GM18873 (cell line): ENCODE measurements around the gene GPBAR1.
"Not testable (repeated sequence)": the region's sequence is repeated elsewhere in the genome, so short reads cannot be mapped to it uniquely, and the experiment has no call there.

Source experiments
- ATAC-seq: cut with Tn5 transposase; IDR thresholded peaks from one replicate; pipeline ENCODE4 v1.9.1; 2021; ENCODE audit warnings: mild to moderate bottlenecking, moderate library complexity, moderate number of reproducible peaks; ENCODE audit not compliant: unreplicated experiment, low FRiP score

Gene GPBAR1

DNA sequence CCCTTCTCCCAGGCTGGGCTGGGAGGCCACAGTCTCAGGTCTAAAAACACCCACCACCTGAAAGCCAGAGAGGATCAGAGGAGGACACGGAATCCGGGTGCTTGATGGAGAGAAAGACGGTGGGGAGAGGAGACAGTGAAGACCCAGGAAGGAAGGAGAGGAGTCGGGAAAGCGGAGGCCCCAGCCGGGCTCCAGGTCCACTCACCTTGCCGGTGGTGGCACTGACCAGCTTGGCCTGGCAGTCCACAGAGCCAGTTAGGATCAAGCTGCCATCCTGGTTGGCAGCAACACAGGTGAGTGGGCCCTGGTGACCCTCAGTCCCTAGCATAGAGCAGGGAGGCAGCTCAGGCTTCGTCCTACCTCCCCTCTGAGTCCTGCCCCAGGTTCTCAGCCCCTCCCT is 4.8 kb downstream of the GPBAR1 start:
- ATAC-seq: no peak

DNA sequence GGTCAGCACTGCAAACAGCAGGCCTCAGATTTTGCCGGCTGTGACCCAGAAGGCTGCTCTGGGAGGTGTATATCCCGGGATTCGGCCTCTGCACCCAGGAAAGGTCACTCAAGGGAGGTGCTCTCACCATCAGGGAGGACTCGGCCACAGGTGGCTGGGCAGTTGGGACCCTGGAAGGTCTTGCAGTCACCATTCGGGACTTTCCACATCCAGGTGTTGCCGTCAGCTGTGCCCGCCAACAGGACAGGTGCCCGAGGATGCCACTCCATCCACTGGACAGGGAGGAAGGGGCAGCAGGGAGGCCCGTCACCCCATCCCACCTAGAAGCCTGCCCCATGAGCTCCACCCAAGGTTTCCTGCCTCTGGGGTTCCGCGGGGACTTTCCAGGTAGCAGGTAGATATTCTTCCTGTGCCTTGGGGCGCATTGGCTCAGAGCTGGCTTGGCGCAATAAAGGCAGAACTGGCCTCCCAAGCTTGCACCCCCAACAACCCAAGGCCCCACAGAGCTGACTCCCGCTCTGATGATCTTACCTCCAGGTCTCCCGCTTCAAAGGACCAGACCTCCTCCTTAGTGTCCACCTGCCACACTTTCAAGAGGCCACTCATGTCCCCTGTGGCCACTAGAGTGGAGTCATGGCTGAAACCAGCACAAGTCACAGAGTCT is 5.6 kb downstream of the GPBAR1 start:
- ATAC-seq: no peak

DNA sequence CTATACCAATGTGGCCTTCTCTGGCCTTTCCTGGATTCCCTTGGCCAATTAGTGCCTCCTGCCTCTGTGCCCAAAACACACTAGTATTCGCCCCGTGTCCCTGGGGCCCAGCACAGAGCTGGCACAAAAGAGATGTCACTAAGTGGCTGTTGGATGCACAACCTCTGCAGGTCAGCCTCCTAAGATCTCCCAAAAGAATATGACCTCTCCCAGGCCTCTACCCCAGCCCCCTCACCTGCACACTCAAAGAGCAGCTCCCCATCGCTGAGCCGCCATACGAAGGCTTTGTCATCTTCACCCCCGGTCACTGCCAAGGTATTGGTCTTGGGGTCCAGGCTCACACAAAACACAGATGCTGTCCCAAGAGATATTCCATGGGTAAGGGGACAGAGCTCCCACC is 6.4 kb downstream of the GPBAR1 start:
- ATAC-seq: no peak

DNA sequence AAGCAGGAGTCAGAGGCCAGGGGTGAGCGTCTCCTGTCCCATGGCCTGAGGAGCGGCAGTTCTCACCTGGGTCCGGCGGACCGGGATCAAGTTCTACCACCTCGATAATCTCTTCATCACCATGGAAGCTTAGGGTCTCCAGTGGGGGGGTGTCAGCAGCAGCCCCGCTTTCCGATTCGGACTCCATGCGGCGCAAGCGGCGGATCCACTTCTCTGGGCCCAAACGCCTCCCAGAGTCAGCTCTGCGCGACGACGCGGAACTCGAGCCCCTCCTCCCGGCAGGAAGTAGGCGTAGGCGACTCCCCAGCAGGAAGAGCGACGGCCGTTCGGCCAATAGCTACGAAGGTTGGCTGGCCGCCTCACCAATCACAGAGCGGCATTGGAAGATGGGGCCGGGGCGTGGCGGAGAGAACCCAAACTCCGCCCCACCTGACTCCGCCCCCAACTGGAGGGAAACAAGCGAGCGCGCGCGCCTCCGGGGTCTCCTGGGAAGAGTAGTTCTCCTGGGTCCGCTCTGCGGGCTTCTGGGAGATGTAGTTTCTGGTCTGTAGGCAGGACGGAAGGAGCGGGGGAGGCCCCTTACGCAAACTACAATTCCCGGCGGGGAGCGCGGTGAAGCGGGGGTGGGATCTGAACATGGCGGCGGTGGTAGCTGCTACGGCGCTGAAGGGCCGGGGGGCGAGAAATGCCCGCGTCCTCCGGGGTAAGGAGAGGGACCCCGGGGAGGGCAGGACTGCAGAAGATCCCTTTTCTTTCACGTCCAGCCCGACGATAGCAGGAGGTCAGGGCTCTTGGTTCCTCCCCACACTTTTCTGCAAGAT is 9.3 kb downstream of the GPBAR1 start, which contains the start of the genes AAMP and PNKD:
TSS of gene AAMP (minus strand) at position 238 of the 821 bp plus-strand sequence. CDS start at position 187, 51 bp downstream.
TSS of gene PNKD (plus strand) at position 620 of the 821 bp plus-strand sequence. CDS start at position 637, 17 bp downstream.
- peak; percentile 89 for ATAC-seq

DNA sequence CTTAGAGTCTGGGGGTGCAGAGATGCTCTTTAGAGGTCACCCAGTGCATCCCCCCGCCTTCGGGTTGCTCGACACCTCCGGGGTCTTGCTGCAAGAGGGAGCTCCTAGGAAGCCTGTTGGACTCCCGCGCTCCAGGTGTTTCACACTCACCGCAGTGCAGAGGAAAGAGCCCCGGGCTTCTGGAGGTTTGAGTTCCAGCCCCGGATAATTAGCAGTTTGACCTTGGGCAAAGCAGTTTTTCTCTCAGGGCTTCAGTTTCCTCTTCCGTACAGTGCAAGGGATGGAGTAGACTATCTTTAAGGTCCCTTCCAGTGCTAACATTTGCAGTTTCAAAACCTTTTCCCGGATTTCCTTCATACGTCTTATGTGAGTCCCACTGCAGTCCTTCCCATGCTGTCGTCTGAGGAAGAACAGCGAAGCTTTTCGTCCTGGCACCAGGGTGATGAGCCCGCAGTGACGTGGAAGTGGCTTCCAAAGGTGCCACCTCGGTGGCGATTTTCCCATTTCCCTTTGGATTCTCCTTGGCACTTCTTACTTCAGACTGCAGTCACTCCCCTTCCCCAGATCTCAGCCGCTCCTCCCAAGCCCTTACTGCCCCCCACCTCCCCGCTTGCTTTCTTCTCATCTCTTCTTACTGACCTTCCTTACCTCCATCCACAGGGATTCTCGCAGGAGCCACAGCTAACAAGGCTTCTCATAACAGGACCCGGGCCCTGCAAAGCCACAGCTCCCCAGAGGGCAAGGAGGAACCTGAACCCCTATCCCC is 10.1 kb downstream of the GPBAR1 start:
- no peak for ATAC-seq

DNA sequence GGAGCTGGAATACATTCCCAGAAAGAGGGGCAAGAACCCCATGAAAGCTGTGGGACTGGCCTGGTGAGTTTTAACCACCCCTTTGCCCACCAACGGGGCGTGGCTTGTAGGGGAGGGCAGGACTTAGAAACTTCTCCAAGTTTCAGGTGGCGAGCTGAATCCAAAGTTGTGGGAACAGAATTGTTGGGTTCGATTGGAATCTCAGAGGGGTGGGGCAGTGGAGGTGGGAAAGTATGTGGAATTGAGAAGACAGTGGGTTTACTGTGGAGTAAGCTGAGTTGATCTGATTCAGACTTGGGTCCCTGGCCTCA is 10.6 kb downstream of the GPBAR1 start:
- no peak for ATAC-seq

DNA sequence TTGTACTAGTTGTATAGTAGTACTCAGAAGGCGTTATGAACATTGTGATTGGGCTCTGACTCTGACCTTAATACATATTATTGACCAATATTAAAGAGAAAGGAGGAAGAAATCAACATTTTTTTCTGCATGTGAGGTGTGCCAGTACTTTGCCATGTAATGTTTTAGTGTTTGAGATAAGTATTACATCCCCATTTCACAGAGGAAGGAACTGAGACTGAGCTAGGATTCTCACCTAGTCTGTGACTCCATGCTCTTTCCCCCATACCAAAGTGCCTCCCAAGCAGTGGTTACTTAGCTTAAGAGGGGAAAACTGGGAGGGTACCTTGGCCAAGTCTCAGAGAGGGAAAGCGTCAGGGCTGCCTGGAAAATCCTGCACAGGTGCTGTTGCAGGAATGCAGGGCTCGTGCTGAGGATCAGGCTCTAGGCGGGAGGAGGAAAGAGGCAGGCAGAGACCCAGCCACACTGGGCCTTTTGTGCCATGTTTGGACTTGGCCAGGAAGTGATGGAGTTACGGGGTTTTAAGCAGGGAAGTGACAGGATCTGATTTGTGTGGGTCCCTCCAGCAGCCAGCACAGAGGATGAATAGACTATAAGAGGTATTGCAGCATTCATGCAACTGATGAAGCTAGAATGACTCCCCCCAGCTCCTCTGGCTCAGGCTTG is 11.2 kb downstream of the GPBAR1 start:
- ATAC-seq: no peak

DNA sequence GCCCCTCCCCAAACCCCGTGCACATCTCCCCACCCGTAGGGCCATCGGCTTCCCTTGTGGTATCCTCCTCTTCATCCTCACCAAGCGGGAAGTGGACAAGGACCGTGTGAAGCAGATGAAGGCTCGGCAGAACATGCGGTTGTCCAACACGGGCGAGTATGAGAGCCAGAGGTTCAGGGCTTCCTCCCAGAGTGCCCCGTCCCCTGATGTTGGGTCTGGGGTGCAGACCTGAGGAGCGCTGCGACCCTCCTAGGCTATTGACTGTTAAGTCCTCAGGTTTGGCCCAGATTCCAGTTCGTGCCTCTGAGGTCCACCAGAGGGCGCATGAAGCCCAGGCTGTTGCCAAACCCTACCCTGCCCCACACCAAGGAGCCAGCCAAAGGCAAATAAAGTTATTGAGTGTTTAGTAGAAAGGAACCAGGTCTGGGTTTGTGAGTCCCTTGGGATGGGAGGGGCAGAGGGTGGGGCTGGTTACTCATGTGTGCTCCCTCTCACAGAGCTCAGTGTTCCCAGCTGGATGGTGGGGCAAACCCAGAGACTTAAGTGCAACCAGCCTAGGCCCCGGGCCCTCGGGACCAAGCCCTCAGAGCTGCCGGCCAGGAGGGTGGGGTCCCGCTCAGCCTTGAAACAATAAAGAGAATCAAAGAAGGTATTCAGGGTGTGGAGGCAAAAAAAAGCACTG is 11.9 kb downstream of the GPBAR1 start:
- peak; percentile 25 for ATAC-seq

DNA sequence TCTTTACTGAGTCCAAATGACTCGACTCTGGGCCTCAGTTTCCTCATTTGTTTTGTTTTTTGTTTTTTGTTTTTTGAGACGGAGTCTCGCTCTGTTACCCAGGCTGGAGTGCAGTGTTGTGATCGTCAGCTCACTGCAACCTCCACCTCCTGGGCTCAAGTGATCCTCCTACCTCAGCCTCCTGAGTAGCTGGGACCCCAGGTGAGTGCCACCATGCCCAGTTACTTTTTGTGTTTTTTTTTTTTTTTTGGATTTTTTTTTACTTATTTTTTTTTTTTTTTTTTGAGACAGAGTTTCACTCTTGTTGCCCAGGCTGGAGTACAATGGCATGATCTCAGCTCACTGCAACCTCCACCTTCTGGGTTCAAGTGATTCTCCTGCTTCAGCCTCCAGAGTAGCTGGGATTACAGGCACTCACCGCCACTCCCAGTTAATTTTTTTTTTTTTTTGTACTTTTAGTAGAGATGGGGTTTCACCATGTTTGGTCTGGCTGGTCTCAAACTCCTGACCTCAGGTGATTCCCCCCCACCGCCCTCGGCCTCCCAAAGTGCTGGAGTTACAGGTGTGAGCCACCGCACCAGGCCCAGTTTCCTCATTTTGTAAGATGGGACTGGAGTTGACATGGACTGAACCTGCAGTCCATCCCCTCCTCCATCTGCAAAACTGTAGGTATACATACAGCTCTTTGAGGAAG is 12.5 kb downstream of the GPBAR1 start:
- ATAC-seq: not testable (repeated sequence)

DNA sequence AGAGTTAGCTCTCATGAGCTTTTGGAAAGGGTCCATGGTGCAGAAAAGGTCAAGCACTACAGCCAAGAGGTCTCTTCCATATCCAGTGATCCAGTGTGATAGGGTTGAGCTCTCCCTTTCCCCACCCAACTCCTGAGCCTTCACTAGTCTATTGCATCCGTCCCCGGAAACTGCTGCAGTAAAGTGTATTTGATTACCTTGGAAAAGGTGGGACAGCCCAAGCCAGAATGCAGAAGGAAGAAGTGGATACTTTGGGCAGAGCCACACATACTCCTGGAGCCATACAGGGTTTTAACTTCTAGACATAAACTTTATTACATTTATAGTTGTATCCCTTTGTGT is 13.1 kb downstream of the GPBAR1 start:
- no peak for ATAC-seq

DNA sequence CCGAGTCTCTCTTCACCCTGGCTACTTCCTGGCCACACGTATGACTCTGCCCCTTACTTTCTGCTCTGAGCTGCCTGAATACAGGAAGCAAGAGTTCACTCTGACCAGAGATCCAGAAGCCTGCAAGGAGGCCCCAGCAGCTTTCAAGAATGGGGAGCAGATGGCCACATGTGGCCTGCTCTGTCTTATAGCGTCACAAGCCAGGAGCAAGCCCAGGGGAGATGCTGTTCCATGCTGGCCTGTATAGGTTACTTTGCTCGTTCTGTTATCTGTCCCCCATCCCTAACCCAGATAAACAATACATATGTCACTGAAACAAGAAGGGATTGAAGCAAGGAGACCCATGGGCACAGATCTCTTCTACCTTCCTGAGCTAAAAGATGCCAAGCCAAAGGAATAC is 13.8 kb downstream of the GPBAR1 start:
- ATAC-seq: no peak

DNA sequence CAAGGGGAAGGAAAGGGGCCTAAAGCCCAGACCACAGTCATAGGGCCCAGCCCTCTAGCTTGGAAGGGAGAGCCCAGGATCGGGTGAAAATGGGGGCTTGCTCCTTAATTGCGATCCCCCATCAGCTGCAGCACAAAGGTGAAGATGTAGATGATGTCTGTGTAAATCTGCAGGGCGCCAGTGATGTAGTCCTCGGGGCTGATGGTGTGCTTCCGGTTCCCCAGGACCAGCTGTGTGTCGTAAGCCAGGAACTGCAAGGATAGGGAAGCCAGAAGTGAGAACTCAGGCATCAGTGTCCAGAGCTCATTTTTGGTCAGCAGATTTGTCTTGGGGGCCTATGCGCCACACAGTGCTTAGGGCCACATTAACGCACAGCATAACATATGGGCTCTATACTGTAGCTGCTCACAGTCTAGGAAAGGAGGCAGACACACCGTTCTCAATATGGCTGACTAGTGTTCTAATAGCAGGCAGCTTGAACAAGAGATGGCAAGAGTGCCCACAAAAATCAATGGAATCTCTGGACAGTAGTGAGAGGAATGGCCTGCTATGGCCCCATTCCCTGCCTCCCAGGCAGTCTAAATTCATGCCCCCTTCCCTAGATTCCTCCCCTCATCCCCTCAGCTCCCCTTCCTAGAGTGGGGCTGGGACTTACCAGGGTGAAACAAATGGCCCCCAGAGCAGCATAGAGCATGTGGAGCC is 14.7 kb downstream of the GPBAR1 start:
- ATAC-seq: no peak

DNA sequence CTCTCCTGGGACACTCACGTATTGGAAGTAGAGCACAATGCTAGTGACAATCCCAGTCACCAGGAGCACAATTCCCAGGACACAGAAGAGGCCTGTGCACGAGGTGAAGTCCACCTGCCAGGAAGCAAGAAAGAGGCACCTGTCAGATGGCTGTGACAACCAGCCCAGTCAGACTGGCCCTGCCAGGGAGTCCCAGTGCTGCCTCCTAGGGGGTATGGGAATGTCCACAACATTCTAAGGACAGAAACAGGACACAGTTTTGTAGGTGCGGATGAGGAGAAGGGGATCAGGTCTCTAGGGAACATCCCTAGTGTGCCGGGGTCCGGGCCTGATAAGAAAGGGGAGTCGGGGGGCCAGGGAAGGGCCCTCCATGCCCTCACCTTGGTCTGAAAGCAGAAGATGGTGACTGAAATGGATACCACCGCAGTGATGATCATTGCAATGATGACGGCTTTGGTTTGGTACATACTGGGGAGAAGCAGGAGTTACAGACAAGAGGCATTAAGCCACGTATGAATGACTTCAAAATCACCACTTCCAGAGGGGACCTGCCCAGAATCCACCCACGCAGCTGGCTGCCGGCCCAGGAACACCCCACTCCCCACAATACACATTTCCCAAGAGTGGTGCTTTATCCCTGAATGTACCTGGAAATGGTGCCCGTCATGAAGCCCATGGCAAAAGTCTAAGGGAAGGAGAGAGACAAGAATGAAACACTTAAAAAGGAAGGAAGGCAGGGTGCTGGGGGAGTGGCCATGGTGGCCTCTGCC is 16.4 kb downstream of the GPBAR1 start:
- ATAC-seq: no peak

DNA sequence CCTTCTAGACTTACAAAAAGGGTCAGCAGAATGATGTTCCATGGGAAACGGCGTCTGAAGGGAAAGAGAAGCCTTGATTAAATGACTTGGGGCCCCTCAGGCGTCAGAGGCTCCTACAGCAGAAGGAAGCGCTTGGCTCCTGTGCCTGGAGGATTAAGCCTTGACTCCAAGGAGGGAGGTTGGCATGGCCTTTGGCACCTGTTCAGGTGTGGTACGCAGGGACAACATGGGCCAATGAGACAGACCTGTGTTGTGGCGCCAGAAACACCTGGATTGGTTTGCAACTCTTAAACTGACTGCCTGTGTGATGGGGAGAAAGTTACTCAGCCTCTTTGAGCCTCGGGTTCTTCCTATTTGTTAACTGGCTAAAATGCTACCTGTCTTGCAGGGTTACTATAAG is 17.1 kb downstream of the GPBAR1 start:
- no peak for ATAC-seq

DNA sequence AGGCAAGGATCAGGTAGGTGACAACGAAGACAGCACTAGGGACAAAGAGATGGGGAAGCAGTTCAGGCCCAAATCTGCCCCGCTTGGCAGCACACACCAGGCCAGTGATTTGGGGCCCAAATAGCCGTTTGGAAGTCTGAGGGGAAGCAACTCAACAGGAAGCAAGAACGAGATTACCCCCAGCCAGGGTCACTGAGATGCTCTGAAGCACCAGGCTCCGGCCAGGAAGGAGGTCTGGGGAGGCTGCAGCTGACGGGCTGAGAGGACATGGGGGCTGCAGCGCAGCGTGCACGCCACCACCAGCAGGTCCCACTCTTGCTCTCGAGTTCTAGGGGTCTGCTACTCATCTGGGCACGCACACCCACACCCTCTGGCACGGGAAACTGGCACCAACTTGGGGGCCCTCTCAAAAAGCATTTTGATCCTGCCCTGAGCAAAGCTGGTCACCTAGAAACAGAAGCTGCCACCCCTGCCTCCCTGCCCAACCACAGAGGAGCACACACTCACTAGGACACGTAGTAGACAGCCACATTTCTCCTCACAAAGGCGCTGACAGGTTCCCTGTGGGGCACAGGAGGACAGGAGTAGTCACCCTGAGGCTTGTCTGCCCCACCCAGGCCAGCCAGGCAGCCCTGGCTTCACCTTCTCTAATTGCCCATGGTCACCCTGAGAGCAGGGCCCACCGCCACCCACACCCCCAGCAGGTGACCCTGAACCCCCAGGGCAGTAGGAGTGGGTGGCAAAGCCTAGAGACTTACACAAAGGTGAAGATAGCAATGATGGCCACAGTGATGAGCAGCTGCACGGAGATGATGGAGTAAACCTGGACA is 17.9 kb downstream of the GPBAR1 start:
- no peak for ATAC-seq

DNA sequence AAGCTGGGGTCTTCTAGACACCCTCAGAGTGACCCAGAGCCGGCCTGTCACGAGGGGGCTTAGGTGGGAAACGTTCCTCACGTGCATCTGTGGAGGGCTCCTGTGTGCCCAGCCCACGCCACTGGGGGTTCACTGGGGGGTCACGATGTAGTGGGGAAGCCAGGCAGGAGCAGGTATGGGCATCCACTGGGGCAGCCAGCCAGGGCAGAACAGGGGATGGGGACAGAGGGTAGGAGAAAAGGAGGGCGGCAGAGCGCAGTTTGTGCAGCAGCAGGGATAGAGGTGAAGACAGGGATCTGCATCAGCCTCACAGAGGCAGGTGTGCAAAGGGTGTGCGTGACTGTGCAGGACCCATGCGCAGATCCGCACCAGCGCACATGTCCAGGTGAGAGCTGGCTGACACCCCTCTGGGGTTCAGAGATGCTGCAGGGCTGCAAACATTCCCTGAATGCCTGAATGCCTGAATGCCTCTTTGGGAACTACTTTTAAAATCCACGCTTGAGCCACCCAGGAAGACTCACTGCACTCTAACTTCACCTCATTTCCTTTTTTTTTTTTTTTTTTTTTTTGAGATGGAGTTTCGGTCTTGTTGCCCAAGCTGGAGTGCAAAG is 19.6 kb downstream of the GPBAR1 start:
- no peak for ATAC-seq

DNA sequence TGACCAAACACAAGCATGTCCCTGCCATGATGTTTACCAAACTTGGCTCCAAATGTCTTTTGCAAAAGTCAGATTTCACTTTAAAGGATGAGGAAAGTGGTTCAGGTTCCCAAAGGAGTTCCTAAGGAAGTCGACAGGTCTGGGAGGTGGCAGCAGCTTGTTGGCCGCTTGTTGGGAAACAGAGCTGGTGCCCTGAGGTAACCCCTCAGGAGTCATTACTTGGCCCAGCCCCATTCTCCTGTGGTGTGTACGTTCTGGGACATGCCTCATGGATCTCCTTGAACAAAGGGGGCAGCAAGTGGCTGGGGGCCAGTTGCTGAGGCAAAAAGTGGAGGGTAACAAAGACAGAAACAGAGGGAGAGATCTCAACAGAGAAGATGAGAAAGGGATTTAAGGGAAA is 20.6 kb downstream of the GPBAR1 start:
- no peak for ATAC-seq
